CD4-positive, alpha-beta T cell treated with Interleukin-4 for 4 hours (primary cell): ENCODE data around the gene SRPX2.

ENCODE experiments used
- DNase-seq: peaks from one replicate; pipeline ENCODE4 v3.0.0-alpha.2; 2020

The SRPX2 gene

GRCh38 chrX:100643956-100644860 lies at the start of gene SRPX2:
TSS of gene SRPX2 (plus strand) at chrX:100644199. CDS start at chrX:100646323, 2,124 bp downstream.
- DNase-seq = no peak

- no peak for DNase-seq
These were observed 47.4 kb upstream of the SRPX2 start for GRCh38 chrX:100596601-100597000.

- no peak for DNase-seq
These were observed 44.5 kb upstream of the SRPX2 start for GRCh38 chrX:100599456-100599855.

GRCh38 chrX:100600340-100600739 lies 43.7 kb upstream of the SRPX2 start:
- DNase-seq = no peak

GRCh38 chrX:100600758-100601157 lies 43.2 kb upstream of the SRPX2 start:
- DNase-seq = no peak

GRCh38 chrX:100606753-100607152 lies 37.2 kb upstream of the SRPX2 start:
- no peak for DNase-seq

- no peak for DNase-seq
These were observed 34.4 kb upstream of the SRPX2 start for GRCh38 chrX:100609591-100609990.

GRCh38 chrX:100611951-100612350 lies 32.0 kb upstream of the SRPX2 start:
- no peak for DNase-seq

GRCh38 chrX:100615005-100615404 lies 29.0 kb upstream of the SRPX2 start:
- DNase-seq = no peak

GRCh38 chrX:100623001-100623400 lies 21.0 kb upstream of the SRPX2 start:
- no peak for DNase-seq

- DNase-seq = peak; percentile 1
These were observed 18.0 kb upstream of the SRPX2 start for GRCh38 chrX:100625985-100626491.

- DNase-seq = no peak
These were observed 9.0 kb upstream of the SRPX2 start for GRCh38 chrX:100635040-100635439.

- no peak for DNase-seq
These were observed 8.0 kb upstream of the SRPX2 start for GRCh38 chrX:100635989-100636320.

- DNase-seq = peak; percentile 72
These were observed 7.5 kb upstream of the SRPX2 start, which contains the start of gene TSPAN6 for GRCh38 chrX:100636321-100636991. TSS of gene TSPAN6 (minus strand) at chrX:100636806. CDS start at chrX:100636694, 112 bp downstream.

- no peak for DNase-seq
These were observed 1.7 kb upstream of the SRPX2 start for GRCh38 chrX:100642290-100642689.

- DNase-seq = no peak
These were observed 787 bp upstream of the SRPX2 start for GRCh38 chrX:100643212-100643611.

- DNase-seq = no peak
These were observed 1.1 kb downstream of the SRPX2 start for GRCh38 chrX:100645106-100645505.

- no peak for DNase-seq
These were observed 3.1 kb downstream of the SRPX2 start for GRCh38 chrX:100647095-100647494.

- no peak for DNase-seq
These were observed 3.7 kb downstream of the SRPX2 start for GRCh38 chrX:100647739-100648138.

GRCh38 chrX:100648458-100649417 lies 4.7 kb downstream of the SRPX2 start:
- no peak for DNase-seq

- no peak for DNase-seq
These were observed 5.8 kb downstream of the SRPX2 start for GRCh38 chrX:100649550-100650356.

- DNase-seq = no peak
These were observed 6.8 kb downstream of the SRPX2 start for GRCh38 chrX:100650841-100651240.
